ENCODE measurements around the gene AMPD1.

GRCh38 chr1:114692947-114693346, 2.4 kb downstream of the AMPD1 start:
- TF ChIP-seq, protein P1, sequence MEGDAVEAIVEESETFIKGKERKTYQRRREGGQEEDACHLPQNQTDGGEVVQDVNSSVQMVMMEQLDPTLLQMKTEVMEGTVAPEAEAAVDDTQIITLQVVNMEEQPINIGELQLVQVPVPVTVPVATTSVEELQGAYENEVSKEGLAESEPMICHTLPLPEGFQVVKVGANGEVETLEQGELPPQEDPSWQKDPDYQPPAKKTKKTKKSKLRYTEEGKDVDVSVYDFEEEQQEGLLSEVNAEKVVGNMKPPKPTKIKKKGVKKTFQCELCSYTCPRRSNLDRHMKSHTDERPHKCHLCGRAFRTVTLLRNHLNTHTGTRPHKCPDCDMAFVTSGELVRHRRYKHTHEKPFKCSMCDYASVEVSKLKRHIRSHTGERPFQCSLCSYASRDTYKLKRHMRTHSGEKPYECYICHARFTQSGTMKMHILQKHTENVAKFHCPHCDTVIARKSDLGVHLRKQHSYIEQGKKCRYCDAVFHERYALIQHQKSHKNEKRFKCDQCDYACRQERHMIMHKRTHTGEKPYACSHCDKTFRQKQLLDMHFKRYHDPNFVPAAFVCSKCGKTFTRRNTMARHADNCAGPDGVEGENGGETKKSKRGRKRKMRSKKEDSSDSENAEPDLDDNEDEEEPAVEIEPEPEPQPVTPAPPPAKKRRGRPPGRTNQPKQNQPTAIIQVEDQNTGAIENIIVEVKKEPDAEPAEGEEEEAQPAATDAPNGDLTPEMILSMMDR (IDR thresholded peaks at IDR 0.05; ENCODE audit: low read length) = no peak
- no peak for TF ChIP-seq EZH2 (optimal IDR thresholded peaks at IDR 0.05; ENCODE audit: low read depth, low read length)
